H1 (cell line): ENCODE results near the gene TRAF5.

ENCODE experiments used
- CTCF ChIP-seq, 3 experiments: IDR thresholded peaks; 1 replicate in 2 of 3; 2 replicates in 1 of 3; pipeline versions ENCODE4 v1.5.1 to v1.6.1; 2011; ENCODE audit warnings: low read length in 3 of 3, mild to moderate bottlenecking in 3 of 3, inconsistent platforms in 2 of 3, low read depth in 1 of 3, moderate library complexity in 1 of 3; ENCODE audit not compliant: insufficient read depth in 1 of 3; ENCODE audit errors: control extremely low read depth in 1 of 3
- EP300 ChIP-seq, 2 experiments: IDR thresholded peaks; 1 replicate in 1 of 2; 2 replicates in 1 of 2; pipeline ENCODE4 v1.6.1; 2011 to 2012; ENCODE audit warnings: low read depth in 2 of 2, low read length in 2 of 2, mild to moderate bottlenecking in 2 of 2, borderline replicate concordance in 1 of 2, inconsistent platforms in 1 of 2, moderate library complexity in 1 of 2
- HDAC6 ChIP-seq: IDR thresholded peaks from one replicate; pipeline ENCODE4 v1.7.1; 2012; ENCODE audit warnings: low read depth, mild to moderate bottlenecking, inconsistent platforms, low read length, moderate library complexity
- POLR2A ChIP-seq, 2 experiments: IDR thresholded peaks; 1 replicate in 1 of 2; 2 replicates in 1 of 2; pipeline ENCODE4 v1.6.1; 2011; ENCODE audit warnings: low read depth in 2 of 2, low read length in 2 of 2, mild to moderate bottlenecking in 2 of 2; ENCODE audit errors: control extremely low read depth in 1 of 2
- SIN3A ChIP-seq, 2 experiments: IDR thresholded peaks in 1 of 2; conservative IDR thresholded peaks in 1 of 2; 2 replicates each; pipeline ENCODE4 v1.6.1; 2011 to 2012; ENCODE audit warnings: low read length in 2 of 2, improper control_type of control experiment in 1 of 2, low read depth in 1 of 2, mild to moderate bottlenecking in 1 of 2
- USF2 ChIP-seq: IDR thresholded peaks from 2 replicates; pipeline ENCODE4 v1.6.1; 2011; ENCODE audit warnings: low read length, improper control_type of control experiment

- no peak for TF ChIP-seq CTCF (IDR thresholded peaks at IDR 0.05; ENCODE audit: control extremely low read depth in 1 of 3, insufficient read depth in 1 of 3, low read depth in 1 of 3, low read length in 3 of 3)
- TF ChIP-seq USF2, result no peak
- no peak for TF ChIP-seq POLR2A (IDR thresholded peaks at IDR 0.05; ENCODE audit: control extremely low read depth in 1 of 2, low read depth in 2 of 2, low read length in 2 of 2)
- TF ChIP-seq EP300 (IDR thresholded peaks at IDR 0.05; ENCODE audit: borderline replicate concordance in 1 of 2, low read depth in 2 of 2, low read length in 2 of 2), result no peak
- no peak for TF ChIP-seq HDAC6
- TF ChIP-seq SIN3A (conservative IDR thresholded peaks at IDR 0.05 in 1 of 2, IDR thresholded peaks at IDR 0.05 in 1 of 2; ENCODE audit: low read depth in 1 of 2, low read length in 2 of 2), result no peak
These were observed 60.3 kb downstream of the TRAF5 start for GRCh38 chr1:211386921-211387320.
